Activated CD4-positive, alpha-beta T cell treated with anti-CD3 and anti-CD28 coated beads, Interleukin-2, amount 50 U/mL, for 48 hours (primary cell): ENCODE data around the gene AFF3.

ENCODE experiments used
- DNase-seq, 2 experiments: peaks; one replicate each; pipeline ENCODE4 v3.0.0-alpha.2; 2020

Gene AFF3

GRCh38 chr2:99726691-99727090 is 415.7 kb downstream of the AFF3 start:
- DNase-seq, result no peak

GRCh38 chr2:99725820-99726219 is 416.6 kb downstream of the AFF3 start:
- DNase-seq, result no peak

GRCh38 chr2:99722476-99722875 is 419.9 kb downstream of the AFF3 start:
- DNase-seq, result no peak

- DNase-seq, result no peak
These were observed 423.3 kb downstream of the AFF3 start for GRCh38 chr2:99719102-99719501.

- no peak for DNase-seq
These were observed 426.4 kb downstream of the AFF3 start for GRCh38 chr2:99715956-99716355.

- DNase-seq, result no peak
These were observed 428.0 kb downstream of the AFF3 start for GRCh38 chr2:99714349-99714748.

GRCh38 chr2:99711144-99711543 is 431.2 kb downstream of the AFF3 start:
- no peak for DNase-seq

GRCh38 chr2:99710721-99711120 is 431.7 kb downstream of the AFF3 start:
- no peak for DNase-seq

GRCh38 chr2:99709229-99709628 is 433.2 kb downstream of the AFF3 start:
- no peak for DNase-seq

GRCh38 chr2:99708231-99708630 is 434.2 kb downstream of the AFF3 start:
- no peak for DNase-seq

- no peak for DNase-seq
These were observed 434.8 kb downstream of the AFF3 start for GRCh38 chr2:99707592-99707991.

GRCh38 chr2:99706735-99707134 is 435.7 kb downstream of the AFF3 start:
- DNase-seq, result no peak

- DNase-seq, result no peak
These were observed 440.9 kb downstream of the AFF3 start for GRCh38 chr2:99701503-99701902.

GRCh38 chr2:99700482-99701398 is 441.6 kb downstream of the AFF3 start:
- DNase-seq, result no peak

- no peak for DNase-seq
These were observed 443.5 kb downstream of the AFF3 start for GRCh38 chr2:99698896-99699295.

- no peak for DNase-seq
These were observed 444.4 kb downstream of the AFF3 start for GRCh38 chr2:99697811-99698568.

- DNase-seq, result no peak
These were observed 446.5 kb downstream of the AFF3 start for GRCh38 chr2:99695944-99696253.

GRCh38 chr2:99695130-99695943 is 447.1 kb downstream of the AFF3 start:
- no peak for DNase-seq

- no peak for DNase-seq
These were observed 448.1 kb downstream of the AFF3 start for GRCh38 chr2:99694331-99694730.

GRCh38 chr2:99692785-99693184 is 449.6 kb downstream of the AFF3 start:
- no peak for DNase-seq

- DNase-seq, result no peak
These were observed 450.5 kb downstream of the AFF3 start for GRCh38 chr2:99691926-99692325.

GRCh38 chr2:99689145-99689742 is 453.1 kb downstream of the AFF3 start:
- no peak for DNase-seq

GRCh38 chr2:99688699-99689098 is 453.7 kb downstream of the AFF3 start:
- DNase-seq, result no peak
